Activated CD4-positive, alpha-beta T cell treated with anti-CD3 and anti-CD28 coated beads, Interleukin-2, amount 50 U/mL, for 24 hours (primary cell): ENCODE results near the gene FILIP1.

Experiments
- DNase-seq, 2 donors: peaks; one replicate each; pipeline ENCODE4 v3.0.0-alpha.2; 2020; ENCODE audit warnings: low read depth in 1 of 2, low spot score in 1 of 2

FILIP1 gene

DNA sequence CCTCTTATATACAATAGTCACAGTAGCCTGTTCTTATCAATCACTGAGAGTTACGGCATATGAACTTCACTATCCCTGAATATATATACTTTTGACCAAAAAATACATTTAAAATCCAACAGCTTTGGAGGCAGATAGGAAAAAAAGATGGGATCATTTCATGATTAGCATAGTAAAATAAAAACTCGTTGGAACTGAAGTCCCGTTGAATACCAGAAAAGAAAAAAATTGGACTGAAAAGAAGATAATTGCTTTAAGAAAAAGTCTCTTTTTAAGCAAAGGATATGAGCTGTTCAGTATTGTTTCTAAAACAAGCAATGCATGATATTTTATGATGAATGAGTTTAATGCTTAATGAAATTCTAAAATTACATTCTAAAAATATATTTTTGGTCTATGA, 4.4 kb upstream of the FILIP1 start:
- no peak for DNase-seq

DNA sequence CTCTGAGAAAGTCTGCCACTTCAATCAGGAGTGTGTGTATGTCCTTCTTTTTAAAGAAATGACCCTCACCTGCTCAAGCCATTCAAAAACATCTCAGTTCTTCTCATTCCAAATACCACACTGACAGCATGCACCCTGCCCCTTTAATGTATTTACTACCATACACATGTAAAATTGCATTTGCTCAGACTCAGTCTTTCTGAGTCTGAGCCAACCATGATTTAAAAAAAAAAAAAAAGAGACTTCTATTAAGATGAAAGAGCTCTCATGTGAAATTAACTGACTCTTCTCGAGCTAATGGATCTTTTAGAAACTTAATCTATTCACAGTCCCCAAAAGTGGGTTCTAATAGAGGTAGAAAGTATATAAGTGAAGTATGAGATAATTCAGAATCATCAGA, 1.4 kb upstream of the FILIP1 start:
- no peak for DNase-seq

DNA sequence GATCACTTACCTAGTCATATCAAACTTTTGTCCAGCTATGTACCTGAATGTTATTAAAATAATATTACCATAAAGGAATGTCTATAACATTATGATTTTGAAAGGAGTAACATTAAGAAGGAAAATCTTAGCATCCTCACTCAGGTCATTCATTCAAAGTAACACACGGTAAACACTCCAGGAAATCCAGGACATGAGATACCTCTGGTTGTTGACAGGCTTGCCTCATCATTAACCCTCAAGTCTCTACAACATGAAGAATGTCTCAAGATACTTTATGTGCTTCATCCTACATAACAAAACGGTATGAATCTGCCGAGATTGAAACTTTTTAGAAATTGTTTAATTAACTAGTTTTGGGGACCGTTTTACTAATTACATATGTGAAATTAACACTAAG, 690 bp upstream of the FILIP1 start:
- no peak for DNase-seq

GRCh38 chr6:75492386-75493153, 1.0 kb downstream of the FILIP1 start:
- DNase-seq, result no peak

GRCh38 chr6:75491291-75491690, 2.3 kb downstream of the FILIP1 start:
- DNase-seq, result no peak

DNA sequence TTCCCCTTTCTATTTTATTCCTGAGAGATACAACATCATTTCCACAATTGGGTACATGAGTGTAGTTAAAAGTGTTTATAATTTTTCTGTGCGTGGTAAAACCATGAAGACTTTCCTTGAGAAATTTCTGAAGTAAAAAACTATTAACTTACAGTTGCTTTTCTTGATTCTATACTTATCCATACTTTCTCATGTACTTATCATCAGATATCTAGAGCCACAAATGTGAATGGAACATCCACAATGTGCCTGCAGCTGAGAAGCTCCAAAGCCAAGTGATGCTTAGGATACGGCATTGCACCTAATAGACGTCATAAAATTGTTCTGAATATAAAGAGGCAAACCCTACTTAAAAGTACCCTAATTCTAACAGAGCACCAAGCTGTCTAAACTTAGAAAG, 2.9 kb downstream of the FILIP1 start:
- no peak for DNase-seq

- no peak for DNase-seq
Observed at GRCh38 chr6:75489025-75489424, 4.6 kb downstream of the FILIP1 start.

- DNase-seq, result no peak
Observed at GRCh38 chr6:75488033-75488432, 5.6 kb downstream of the FILIP1 start.

GRCh38 chr6:75486850-75487518, 6.6 kb downstream of the FILIP1 start:
- DNase-seq, result no peak

GRCh38 chr6:75484535-75484934, 9.1 kb downstream of the FILIP1 start:
- DNase-seq, result no peak

DNA sequence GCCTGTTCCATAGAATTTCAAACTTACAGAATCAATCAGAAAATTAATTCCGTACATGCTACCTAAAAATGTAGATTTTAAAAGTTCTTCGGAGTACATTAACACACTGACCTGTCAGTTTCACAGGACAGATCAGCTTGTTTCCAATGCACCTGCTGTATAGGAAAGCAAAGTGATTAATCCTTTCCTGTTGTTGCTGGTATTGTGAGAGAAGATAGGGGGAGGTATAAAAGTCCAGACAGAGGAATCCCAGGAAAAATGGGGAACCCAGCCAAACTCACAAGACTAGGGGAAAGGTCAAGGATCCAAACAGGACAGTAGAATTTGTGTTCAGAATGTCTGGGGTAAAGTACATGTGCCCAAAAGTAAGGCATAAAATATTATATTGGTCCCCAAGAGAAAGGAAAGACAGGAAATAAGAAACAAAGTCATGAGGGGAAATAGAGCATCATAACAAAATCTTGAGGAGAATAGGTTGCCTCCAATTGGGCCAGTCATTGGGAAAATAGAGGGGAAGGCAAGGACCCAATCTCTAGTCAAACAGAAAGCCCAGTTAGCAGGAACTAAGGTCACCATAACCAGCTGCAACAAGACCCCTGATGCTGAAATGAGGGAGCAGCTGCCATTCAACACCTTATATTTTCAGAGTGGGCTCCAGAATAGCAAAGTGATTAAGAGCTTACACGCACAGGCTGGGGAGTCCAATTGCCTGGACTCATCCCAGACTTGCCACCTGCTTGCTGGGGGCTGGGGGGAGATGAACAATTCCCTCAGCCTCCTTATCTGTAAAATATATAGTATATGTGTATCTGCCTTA, 10.3 kb downstream of the FILIP1 start:
- DNase-seq, result no peak

GRCh38 chr6:75481936-75482593, 11.5 kb downstream of the FILIP1 start:
- no peak for DNase-seq

DNA sequence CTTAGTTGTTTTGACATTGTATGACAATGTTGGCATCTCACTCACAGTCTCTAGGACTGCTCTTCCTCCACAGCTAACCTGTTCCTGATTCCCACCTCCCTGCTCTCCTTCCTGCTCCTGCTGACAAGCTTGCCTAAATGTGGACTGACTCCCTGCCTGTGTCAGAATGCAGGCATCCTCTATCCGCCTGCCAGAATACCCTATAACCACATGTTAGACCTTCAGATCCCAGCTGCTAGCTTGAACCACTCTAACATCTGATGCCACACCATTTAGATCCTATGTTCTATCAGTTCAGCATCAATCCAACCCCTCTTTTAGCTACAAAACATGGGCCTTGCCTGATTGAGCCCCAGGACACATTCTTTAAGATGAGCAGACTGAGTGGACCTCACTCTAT, 12.2 kb downstream of the FILIP1 start:
- no peak for DNase-seq

DNA sequence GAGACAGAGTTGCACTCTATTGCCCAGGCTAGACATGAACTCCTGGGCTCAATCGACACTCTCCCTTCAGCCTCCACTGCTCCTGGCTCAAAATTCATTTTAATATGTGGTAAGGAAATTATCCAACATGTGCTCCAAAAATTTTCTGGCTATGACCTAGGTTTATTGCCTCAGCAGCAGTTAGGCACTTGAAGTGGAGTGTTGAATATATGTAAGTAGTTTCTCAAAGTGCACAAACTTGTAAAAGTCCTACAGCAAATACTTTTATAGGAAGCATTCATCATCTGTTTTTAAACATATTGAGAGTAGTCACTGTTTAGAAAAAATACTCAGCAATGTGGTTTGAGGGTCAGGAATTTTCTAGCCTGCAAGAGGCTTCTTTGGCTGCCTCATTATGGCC, 13.2 kb downstream of the FILIP1 start:
- DNase-seq, result no peak

DNA sequence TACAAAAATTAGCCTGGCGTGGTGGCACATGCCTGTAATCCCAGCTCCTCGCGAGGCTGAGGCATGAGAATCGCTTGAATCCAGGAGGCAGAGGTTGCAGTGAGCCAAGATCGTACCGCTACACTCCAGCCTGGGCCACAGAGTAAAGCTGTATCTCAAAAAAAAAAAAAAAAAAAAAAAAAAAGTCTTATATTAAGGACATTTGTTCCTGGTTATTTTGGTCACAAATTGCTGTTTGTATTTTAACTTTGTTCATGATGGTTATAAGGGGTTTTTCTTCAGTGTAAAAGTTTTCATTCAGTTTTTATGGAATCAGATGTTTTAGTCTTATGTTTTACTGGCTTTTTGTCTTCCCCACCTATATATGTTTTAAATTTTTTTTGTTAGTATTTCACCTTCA, 13.9 kb downstream of the FILIP1 start:
- no peak for DNase-seq

DNA sequence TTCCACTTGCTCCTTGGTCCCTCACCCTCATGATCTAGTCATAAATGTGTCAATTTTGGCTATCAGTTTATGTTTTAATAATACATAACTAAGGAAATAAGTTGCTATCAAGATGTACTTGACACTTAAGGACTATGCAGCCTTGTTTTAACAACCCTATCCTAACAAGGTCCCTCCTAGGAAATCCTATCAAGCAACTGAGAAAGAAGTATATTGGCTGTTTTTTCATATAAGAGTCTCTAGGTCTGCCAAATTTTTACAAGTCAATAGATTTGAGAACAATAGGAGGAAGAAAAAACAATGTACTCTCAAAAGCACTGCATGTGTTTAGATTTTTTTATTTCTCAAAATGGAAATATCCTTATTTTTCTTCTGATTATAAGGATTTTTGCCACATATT, 14.7 kb downstream of the FILIP1 start:
- DNase-seq, result no peak

DNA sequence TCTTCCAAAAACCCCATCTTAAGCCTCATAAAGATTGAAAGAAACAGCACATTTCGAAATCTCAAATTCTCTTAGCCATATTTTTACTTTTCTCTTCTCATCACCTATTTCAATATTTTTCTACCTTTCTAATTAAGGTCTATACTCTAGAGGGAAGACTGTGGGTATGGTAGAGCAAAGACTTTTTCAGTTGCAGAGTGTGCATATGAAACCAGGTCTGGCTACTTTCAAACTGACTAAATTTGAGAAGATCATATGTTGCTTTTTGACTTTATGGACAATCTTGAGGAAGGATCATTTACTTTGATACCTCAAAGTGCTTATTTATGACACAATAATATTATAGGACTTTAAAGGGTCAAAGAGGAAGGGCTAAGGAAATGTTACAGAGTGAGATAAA, 20.7 kb downstream of the FILIP1 start:
- no peak for DNase-seq

- no peak for DNase-seq
Observed at GRCh38 chr6:75467966-75468365, 25.6 kb downstream of the FILIP1 start.

- DNase-seq, result no peak
Observed at GRCh38 chr6:75467284-75467683, 26.3 kb downstream of the FILIP1 start.

GRCh38 chr6:75466636-75467035, 27.0 kb downstream of the FILIP1 start:
- DNase-seq, result no peak

- no peak for DNase-seq
Observed at GRCh38 chr6:75463908-75464307, 29.7 kb downstream of the FILIP1 start.

GRCh38 chr6:75463061-75463460, 30.5 kb downstream of the FILIP1 start:
- no peak for DNase-seq
